ENCODE measurements around the gene SMARCC2.
A peak's percentile ranks its signal among the peaks of the same experiment; 100 is the strongest.

Gene SMARCC2

GRCh38 chr12:56221757-56222530, 32.7 kb upstream of the SMARCC2 start, which contains the start of gene RNF41 (continued):
- TF ChIP-seq PRDM10 (tag by site-specific recombination; IDR thresholded peaks at IDR 0.05), result peak; percentile 52
- no peak for TF ChIP-seq KLF8 (tag by site-specific recombination; IDR thresholded peaks at IDR 0.05)
- TF ChIP-seq SCRT2 (tag by site-specific recombination; IDR thresholded peaks at IDR 0.05), result peak; percentile 91
- peak; percentile 71; the same call in 1 of the 2 replicates for TF ChIP-seq ZSCAN30 (tag by site-specific recombination; IDR thresholded peaks at IDR 0.05)
- TF ChIP-seq ZNF514 (tag by site-specific recombination; IDR thresholded peaks at IDR 0.05), result no peak
- peak; percentile 59 for TF ChIP-seq ZNF366 (tag by site-specific recombination; conservative IDR thresholded peaks at IDR 0.05)
- TF ChIP-seq FEZF1 (tag by site-specific recombination; IDR thresholded peaks at IDR 0.05), result no peak

- POLR2A ChIA-PET, result interaction anchor here (0.6 to 3.6 kb wide), 37 partner anchors 9 to 415 kb away, joined by 3 to 59 read pairs (median 6); partner anchors contain the start of genes ANKRD52, CNPY2, COQ10A and CS
- H3K27ac ChIP-seq (ENCODE audit: extremely low read depth, low read depth, low read length), result peak overlapping the region; percentile 83
- H3K9me3 ChIP-seq (ENCODE audit: control insufficient read depth, insufficient read depth, low read depth, low read length), result no peaks in the 10 kb centered on the region
- H3K4me1 ChIP-seq (ENCODE audit: control insufficient read depth, insufficient read depth, low read length), result peaks cover 12% of the 10 kb centered on the region; the same call in 1 of the 2 replicates
- peak overlapping the region; percentile 77 for H3K4me3 ChIP-seq (ENCODE audit: low read depth, low read length)
- peaks cover 3 to 18% of the 10 kb centered on the region in 2 experiments; a peak in 2 of 3 replicates for H3K36me3 ChIP-seq (ENCODE audit: control insufficient read depth in 2 of 2, insufficient read depth in 1 of 2, low read length in 2 of 2)
- CTCF ChIA-PET, result interaction anchor here (1.1 to 5.3 kb wide), 14 partner anchors 10 to 483 kb away, joined by 3 to 73 read pairs (median 8); partner anchors contain the start of genes ANKRD52, PA2G4, SMARCC2 and ZC3H10
- TF ChIP-seq GLIS2 (tag by site-specific recombination; IDR thresholded peaks at IDR 0.05) (peak; percentile 82), ZNF223 (tag by site-specific recombination; IDR thresholded peaks at IDR 0.05) (no peak), ZNF175 (tag by site-specific recombination; IDR thresholded peaks at IDR 0.05) (no peak), ZIC2 (tag by site-specific recombination; IDR thresholded peaks at IDR 0.05) (0 out of 2 replicates have a peak, but pooled peaks have one; percentile 10), ZNF76 (tag by site-specific recombination; IDR thresholded peaks at IDR 0.05; ENCODE audit: borderline replicate concordance, low read depth) (peak; percentile 44; the same call in 1 of the 2 replicates), ZNF324 (tag by site-specific recombination; IDR thresholded peaks at IDR 0.05) (peak; percentile 77; the same call in 1 of the 2 replicates), ZNF423 (tag by site-specific recombination; IDR thresholded peaks at IDR 0.05) (peak; percentile 65; the same call in 1 of the 2 replicates), ZNF391 (tag by site-specific recombination; IDR thresholded peaks at IDR 0.05; ENCODE audit: borderline replicate concordance, low read depth) (0 out of 2 replicates have a peak, but pooled peaks have one; percentile 54), ZFHX2 (tag by site-specific recombination; conservative IDR thresholded peaks at IDR 0.05) (peak; percentile 72), IKZF3 (tag by site-specific recombination; IDR thresholded peaks at IDR 0.05) (peak; percentile 68), ZNF843 (tag by site-specific recombination; IDR thresholded peaks at IDR 0.05) (0 out of 2 replicates have a peak, but pooled peaks have one; percentile 8), ZSCAN23 (tag by site-specific recombination; IDR thresholded peaks at IDR 0.05) (peak; percentile 55; the same call in 1 of the 2 replicates), ZNF48 (tag by site-specific recombination; IDR thresholded peaks at IDR 0.05) (no peak), EGR2 (tag by site-specific recombination; IDR thresholded peaks at IDR 0.05; ENCODE audit: low read depth) (peak; percentile 53), ZFP3 (tag by site-specific recombination; IDR thresholded peaks at IDR 0.05; ENCODE audit: low read depth) (no peak), FEZF1 (tag by site-specific recombination; IDR thresholded peaks at IDR 0.05) (no peak), ZNF280D (tag by site-specific recombination; IDR thresholded peaks at IDR 0.05) (0 out of 2 replicates have a peak, but pooled peaks have one; percentile 11), ZBTB6 (tag by site-specific recombination; IDR thresholded peaks at IDR 0.05) (no peak; the same call in 1 of the 2 replicates), ZNF2 (tag by site-specific recombination; IDR thresholded peaks at IDR 0.05) (peak; percentile 44; the same call in 1 of the 2 replicates), ZNF692 (tag by site-specific recombination; IDR thresholded peaks at IDR 0.05) (peak; percentile 97)
These were observed 32.0 kb upstream of the SMARCC2 start for GRCh38 chr12:56221232-56221756.

Measured in HEK293 (cell line).